GM13976 (cell line): ENCODE measurements around the gene RYR1.

Experiments
- DNase-seq: peaks from one replicate; pipeline ENCODE4 v3.0.0; 2012; ENCODE audit warnings: low spot score
- in situ Hi-C: fragments of 300-500 bp; cut with MboI; formaldehyde crosslinking; loops from one replicate; pipeline ENCODE4 v1.12.0; 2022; ENCODE audit warnings: low sequenced_read_pairs, mixed read lengths, inconsistent platforms; ENCODE audit not compliant: unreplicated experiment
- TF ChIP-seq, protein P1 (sequence below): IDR thresholded peaks from 2 replicates; pipeline ENCODE4 v1.5.1; 2012; ENCODE audit warnings: borderline replicate concordance, mild to moderate bottlenecking; ENCODE audit not compliant: insufficient read depth; ENCODE audit errors: extremely low read depth, missing control alignments, control extremely low read depth

Gene RYR1

DNA sequence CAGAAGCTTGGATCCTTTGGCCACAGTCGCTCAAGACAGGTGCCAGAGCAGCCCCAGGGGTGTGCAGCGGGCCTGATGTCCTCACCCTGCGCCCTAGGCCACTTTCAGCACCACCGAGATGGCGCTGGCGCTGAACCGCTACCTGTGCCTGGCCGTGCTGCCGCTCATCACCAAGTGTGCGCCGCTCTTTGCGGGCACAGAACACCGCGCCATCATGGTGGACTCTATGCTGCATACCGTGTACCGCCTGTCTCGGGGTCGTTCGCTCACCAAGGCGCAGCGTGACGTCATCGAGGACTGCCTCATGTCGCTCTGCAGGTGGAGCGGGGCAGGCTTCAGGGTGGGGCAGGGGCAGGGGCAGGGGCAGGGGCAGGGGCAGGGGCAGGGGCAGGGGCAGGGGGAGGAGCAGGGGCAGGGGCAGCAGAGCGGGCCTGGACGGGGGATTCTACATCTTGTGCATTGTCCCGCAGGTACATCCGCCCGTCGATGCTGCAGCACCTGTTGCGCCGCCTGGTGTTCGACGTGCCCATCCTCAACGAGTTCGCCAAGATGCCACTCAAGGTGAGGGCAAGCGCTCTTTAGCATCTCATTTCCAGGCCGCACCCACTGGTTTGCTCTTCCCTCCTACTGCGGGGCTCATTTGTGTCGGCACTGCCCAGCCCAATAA, 69.1 kb downstream of the RYR1 start:
- DNase-seq = no peak
- in situ Hi-C loops = no loop called here
- TF ChIP-seq, protein P1, sequence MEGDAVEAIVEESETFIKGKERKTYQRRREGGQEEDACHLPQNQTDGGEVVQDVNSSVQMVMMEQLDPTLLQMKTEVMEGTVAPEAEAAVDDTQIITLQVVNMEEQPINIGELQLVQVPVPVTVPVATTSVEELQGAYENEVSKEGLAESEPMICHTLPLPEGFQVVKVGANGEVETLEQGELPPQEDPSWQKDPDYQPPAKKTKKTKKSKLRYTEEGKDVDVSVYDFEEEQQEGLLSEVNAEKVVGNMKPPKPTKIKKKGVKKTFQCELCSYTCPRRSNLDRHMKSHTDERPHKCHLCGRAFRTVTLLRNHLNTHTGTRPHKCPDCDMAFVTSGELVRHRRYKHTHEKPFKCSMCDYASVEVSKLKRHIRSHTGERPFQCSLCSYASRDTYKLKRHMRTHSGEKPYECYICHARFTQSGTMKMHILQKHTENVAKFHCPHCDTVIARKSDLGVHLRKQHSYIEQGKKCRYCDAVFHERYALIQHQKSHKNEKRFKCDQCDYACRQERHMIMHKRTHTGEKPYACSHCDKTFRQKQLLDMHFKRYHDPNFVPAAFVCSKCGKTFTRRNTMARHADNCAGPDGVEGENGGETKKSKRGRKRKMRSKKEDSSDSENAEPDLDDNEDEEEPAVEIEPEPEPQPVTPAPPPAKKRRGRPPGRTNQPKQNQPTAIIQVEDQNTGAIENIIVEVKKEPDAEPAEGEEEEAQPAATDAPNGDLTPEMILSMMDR = no peak

DNA sequence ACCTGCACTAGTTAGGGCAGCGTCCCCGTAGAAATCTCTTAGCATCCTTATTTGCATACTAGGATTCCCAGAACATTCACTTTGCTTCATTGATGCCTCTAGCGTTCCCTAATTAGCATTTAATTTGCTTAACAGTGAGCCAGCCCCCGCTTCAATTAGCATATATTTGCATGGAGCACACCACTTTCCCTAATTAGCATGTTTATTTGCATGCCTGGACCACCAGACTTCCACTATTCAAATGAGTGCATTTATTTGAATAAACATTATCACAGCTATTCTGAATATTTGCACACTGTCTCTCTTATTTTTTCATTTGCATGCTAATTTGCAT, 69.6 kb downstream of the RYR1 start:
- in situ Hi-C loops = no loop called here
- DNase-seq = no peak
- TF ChIP-seq, protein P1 = no peak

DNA sequence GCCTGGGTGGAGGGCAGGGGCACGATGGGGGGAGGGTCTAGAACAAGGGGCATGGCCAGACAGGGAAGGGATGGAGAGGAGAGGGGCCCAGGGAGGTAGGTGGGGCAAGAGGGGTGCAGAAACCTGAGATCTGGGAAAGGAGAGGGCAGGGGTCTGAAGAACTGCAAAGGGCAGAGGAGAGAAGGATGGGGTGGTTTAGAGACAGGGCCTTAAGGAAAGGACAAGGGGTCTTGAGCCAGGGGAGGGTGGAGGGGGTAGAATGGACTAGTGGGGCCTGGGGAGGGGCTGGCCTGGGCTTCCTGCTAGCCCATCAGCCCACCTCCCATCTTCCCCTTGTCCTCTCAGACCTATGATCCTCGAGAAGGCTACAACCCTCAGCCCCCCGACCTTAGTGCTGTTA, 72.5 kb downstream of the RYR1 start:
- TF ChIP-seq, protein P1 = no peak
- no peak for DNase-seq
- in situ Hi-C loops = no loop called here

DNA sequence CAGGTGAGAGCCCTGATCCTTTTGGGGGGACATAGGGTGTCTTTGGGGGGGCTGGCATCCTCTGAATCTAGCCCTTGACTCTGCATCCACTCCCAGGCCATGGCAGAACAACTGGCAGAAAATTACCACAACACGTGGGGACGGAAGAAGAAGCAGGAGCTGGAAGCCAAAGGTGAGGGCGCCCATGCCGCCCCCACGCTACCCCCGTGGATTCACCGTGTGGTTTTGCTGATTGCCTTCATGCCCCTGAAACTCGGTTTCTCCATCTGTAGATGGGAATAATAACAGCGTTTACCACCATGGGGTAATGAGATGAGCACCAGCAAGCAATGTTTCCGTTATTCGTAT, 72.9 kb downstream of the RYR1 start:
- no peak for DNase-seq
- in situ Hi-C loops = no loop called here
- TF ChIP-seq, protein P1 = no peak

DNA sequence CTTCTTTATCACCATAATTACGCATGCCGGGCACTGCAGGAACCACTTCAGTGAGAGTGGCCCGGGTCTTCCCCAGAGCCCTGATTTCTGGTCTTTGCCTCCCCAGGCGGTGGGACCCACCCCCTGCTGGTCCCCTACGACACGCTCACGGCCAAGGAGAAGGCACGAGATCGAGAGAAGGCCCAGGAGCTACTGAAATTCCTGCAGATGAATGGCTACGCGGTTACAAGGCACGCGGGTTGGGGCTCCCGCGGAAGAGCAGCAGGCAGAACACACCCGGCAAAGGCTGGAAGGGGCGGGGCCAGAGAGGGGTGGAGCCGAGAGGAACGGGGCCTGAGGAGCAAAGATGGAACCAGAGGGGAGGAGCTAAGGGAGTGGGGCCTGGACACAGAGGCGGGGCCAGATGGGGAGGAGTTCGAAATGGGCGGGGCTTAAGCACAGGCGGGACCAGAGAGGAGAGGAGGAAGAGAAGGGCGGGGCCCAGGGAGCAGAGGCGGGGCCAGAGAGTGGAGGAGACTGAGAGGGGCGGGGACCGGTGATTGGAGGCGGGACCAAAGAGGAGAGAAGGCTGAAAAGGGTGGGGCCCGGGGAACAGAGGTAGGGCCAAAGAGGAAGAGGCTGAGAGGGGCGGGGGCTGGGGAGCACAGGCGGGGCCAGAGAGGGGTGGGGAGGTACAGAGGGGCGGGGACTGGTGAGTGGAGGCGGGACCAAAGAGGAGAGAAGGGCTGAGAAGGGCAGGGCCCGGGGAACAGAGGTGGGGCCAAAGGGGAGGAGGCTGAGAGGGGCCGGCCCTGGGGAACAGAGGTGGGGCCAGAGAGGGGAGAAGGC, 73.4 kb downstream of the RYR1 start:
- in situ Hi-C loops = no loop called here
- TF ChIP-seq, protein P1 = no peak
- DNase-seq = peak; percentile 91

DNA sequence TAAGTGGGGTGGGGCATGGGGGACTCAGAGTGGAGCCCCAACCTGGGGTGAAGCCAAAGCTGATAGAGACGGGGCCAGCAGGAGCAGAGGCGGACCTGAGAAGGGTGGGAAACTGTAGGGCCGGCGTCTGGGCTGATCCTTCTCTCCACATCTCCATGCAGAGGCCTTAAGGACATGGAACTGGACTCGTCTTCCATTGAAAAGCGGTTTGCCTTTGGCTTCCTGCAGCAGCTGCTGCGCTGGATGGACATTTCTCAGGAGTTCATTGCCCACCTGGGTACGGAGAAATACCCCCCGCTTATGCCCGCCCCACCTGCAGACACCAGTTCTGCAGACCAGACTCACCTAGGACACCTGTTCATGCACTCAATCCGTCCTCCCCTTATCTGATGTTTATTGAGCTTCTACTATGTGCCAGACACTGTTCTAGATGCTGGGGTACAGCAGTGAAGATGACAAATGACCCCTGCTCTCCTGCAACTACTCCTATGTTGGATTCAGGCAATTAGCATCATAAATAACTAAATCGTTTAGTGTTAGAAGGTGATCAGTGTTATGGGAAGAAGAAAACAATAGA, 74.1 kb downstream of the RYR1 start:
- DNase-seq = no peak
- TF ChIP-seq, protein P1 = no peak
- in situ Hi-C loops = no loop called here
